GM23338 (cell line): ENCODE data around the gene NDUFS6.

Source experiments
- CTCF ChIP-seq, 2 experiments: fragments of 200-600 bp in 1 of 2; sonication (generic) in 1 of 2; conservative IDR thresholded peaks; 2 replicates each; pipeline versions ENCODE4 v1.5.1 to v1.6.1; 2016 to 2017; ENCODE audit warnings: antibody characterized with exemption in 2 of 2, low read depth in 2 of 2, mild to moderate bottlenecking in 2 of 2, moderate library complexity in 1 of 2
- EZH2 ChIP-seq: fragments of 200-600 bp; sonication (generic); IDR thresholded peaks from one replicate; pipeline ENCODE4 v1.8.0; 2017; ENCODE audit warnings: antibody characterized with exemption, mild to moderate bottlenecking, low read depth; ENCODE audit not compliant: unreplicated experiment
- JUNB ChIP-seq: IDR thresholded peaks from one replicate; pipeline ENCODE4 v1.6.1; 2016; ENCODE audit warnings: antibody characterized with exemption; ENCODE audit not compliant: unreplicated experiment

- TF ChIP-seq CTCF (conservative IDR thresholded peaks at IDR 0.05; ENCODE audit: low read depth in 2 of 2): no peak
- no peak for TF ChIP-seq JUNB
- TF ChIP-seq EZH2: no peak
These were observed 63.8 kb downstream of the NDUFS6 start for GRCh38 chr5:1864896-1865440.
